SIG-M5 treated with dmso at 0.1 percent for 504 hours (cell line): ENCODE data around the gene DDT.
"Not testable (repeated sequence)": the region's sequence is repeated elsewhere in the genome, so short reads cannot be mapped to it uniquely, and the experiment has no call there.

Experiments
- DNase-seq: peaks from one replicate; lab custom pipeline; 2025; ENCODE audit not compliant: unreplicated experiment; lab: John Stamatoyannopoulos, UW

DDT gene

GRCh38 chr22:23953485-23953884, 20.8 kb downstream of the DDT start:
- DNase-seq = not testable (repeated sequence)

GRCh38 chr22:23952794-23953405, 21.3 kb downstream of the DDT start:
- not testable (repeated sequence) for DNase-seq

- not testable (repeated sequence) for DNase-seq
These were observed 22.9 kb downstream of the DDT start for GRCh38 chr22:23951383-23951782.

- not testable (repeated sequence) for DNase-seq
These were observed 24.5 kb downstream of the DDT start for GRCh38 chr22:23949764-23950163.

- DNase-seq = not testable (repeated sequence)
These were observed 26.9 kb downstream of the DDT start for GRCh38 chr22:23947391-23947790.

- DNase-seq = not testable (repeated sequence)
These were observed 34.1 kb downstream of the DDT start for GRCh38 chr22:23940166-23940565.

GRCh38 chr22:23939017-23939357, 35.3 kb downstream of the DDT start:
- no peak for DNase-seq

GRCh38 chr22:23938328-23939016, 35.8 kb downstream of the DDT start:
- no peak for DNase-seq

GRCh38 chr22:23926561-23926960, 47.7 kb downstream of the DDT start:
- DNase-seq = no peak

GRCh38 chr22:23925020-23925606, 49.1 kb downstream of the DDT start:
- no peak for DNase-seq

GRCh38 chr22:23922921-23923320, 51.3 kb downstream of the DDT start:
- DNase-seq = no peak

GRCh38 chr22:23921586-23922201, 52.5 kb downstream of the DDT start:
- not testable (repeated sequence) for DNase-seq
